GM12878 (cell line): ENCODE data around the gene RORC. TPM values are rescaled to one million over a fixed set of nuclear protein-coding genes. Genes with fewer than 3 reads are reported as not detected.

Source experiments
- ATAC-seq: fragments of 200-7000 bp; cut with Tn5 transposase; 3 replicates; pipeline ENCODE4 v1.9.1; 2020; ENCODE audit warnings: mild to moderate bottlenecking, moderate library complexity
- BruUV-seq: library from RNA; stranded (reverse); fragments of 400-500 nt; replicated peaks from 2 replicates; lab custom pipeline; 2021; lab: Mats Ljungman, UMichigan
- CTCF ChIA-PET: fragments of 300-600 bp; sonication (Branson Sonifier 250); formaldehyde crosslinking; extraction: SDS; loops from one replicate; lab custom pipeline; 2021; ENCODE audit warnings: inconsistent platforms; lab: Yijun Ruan, JAX
- POLR2A ChIA-PET: fragments of 350-600 bp; formaldehyde crosslinking; extraction: SDS; loops from one replicate; lab custom pipeline; 2021; ENCODE audit warnings: inconsistent platforms; lab: Charles Lee
- RAD21 ChIA-PET: fragments of 300-600 bp; sonication (Branson Sonifier 250); formaldehyde crosslinking; loops from one replicate; lab custom pipeline; 2023; ENCODE audit warnings: antibody characterized with exemption; ENCODE audit not compliant: unreplicated experiment; lab: Charles Lee
- SMC1A ChIA-PET: fragments of 300-600 bp; sonication (Branson Sonifier 250); formaldehyde crosslinking; loops from one replicate; lab custom pipeline; 2023; ENCODE audit not compliant: unreplicated experiment, uncharacterized antibody; lab: Charles Lee
- DNase-seq: peaks from one replicate; pipeline ENCODE4 v3.0.0-alpha.2; 2011; ENCODE audit warnings: low read depth, low spot score
- FAIRE-seq: peaks from 3 replicates; lab custom pipeline; 2011; peaks lifted over from hg19 to GRCh38; lab: Jason Lieb, UNC
- H2AFZ ChIP-seq: 2 replicates; pipeline ENCODE4 v1.6.0; 2011; ENCODE audit warnings: low read depth, low read length, control low read depth; ENCODE audit not compliant: control insufficient read depth
- H3K27ac ChIP-seq: 2 replicates; pipeline ENCODE4 v1.5.1; 2011; ENCODE audit warnings: control low read depth; ENCODE audit not compliant: control insufficient read depth, insufficient read depth
- H3K27me3 ChIP-seq, 2 experiments: replicated peaks in 1 of 2; 2 replicates each; pipeline versions ENCODE4 v1.6.0 to v1.6.1; 2011; ENCODE audit warnings: low read length in 1 of 2; ENCODE audit not compliant: control insufficient read depth in 2 of 2, insufficient read depth in 2 of 2
- H3K36me3 ChIP-seq, 2 experiments: 2 replicates each; pipeline ENCODE4 v1.5.1; 2011; ENCODE audit warnings: low read length in 1 of 2; ENCODE audit not compliant: control insufficient read depth in 2 of 2, insufficient read depth in 2 of 2
- H3K4me1 ChIP-seq: 2 replicates; pipeline ENCODE4 v1.6.1; 2011; ENCODE audit warnings: mild to moderate bottlenecking, low read length, moderate library complexity, mixed read lengths; ENCODE audit not compliant: control insufficient read depth, insufficient read depth
- H3K4me2 ChIP-seq: 2 replicates; pipeline ENCODE4 v1.6.0; 2011; ENCODE audit warnings: control low read depth; ENCODE audit not compliant: control insufficient read depth, insufficient read depth
- H3K4me3 ChIP-seq: fragments of 200-600 bp; sonication (generic); 2 replicates; pipeline ENCODE4 v1.5.1; 2016
- H3K79me2 ChIP-seq: 2 replicates; pipeline ENCODE4 v1.6.0; 2011; ENCODE audit warnings: low read length; ENCODE audit not compliant: control insufficient read depth, insufficient read depth
- H3K9ac ChIP-seq: 2 replicates; pipeline ENCODE4 v1.8.0; 2011; ENCODE audit warnings: low read length, control low read depth, mixed read lengths; ENCODE audit not compliant: control insufficient read depth, insufficient read depth
- H3K9me3 ChIP-seq: replicated peaks from 3 replicates; pipeline ENCODE4 v1.5.1; 2011; ENCODE audit warnings: mild to moderate bottlenecking, low read length; ENCODE audit not compliant: control insufficient read depth, insufficient read depth
- H4K20me1 ChIP-seq: 2 replicates; pipeline ENCODE4 v1.6.0; 2011; ENCODE audit not compliant: control insufficient read depth, insufficient read depth
- CEBPZ ChIP-seq: fragments of 150-350 bp; IDR thresholded peaks from 2 replicates; pipeline ENCODE4 v1.6.1; 2016; ENCODE audit warnings: low read depth, low read length
- CREB1 ChIP-seq: IDR thresholded peaks from 2 replicates; pipeline ENCODE4 v1.6.1; 2012; ENCODE audit warnings: low read depth, mild to moderate bottlenecking, inconsistent platforms
- HDAC2 ChIP-seq: fragments of 200-600 bp; sonication (generic); IDR thresholded peaks from 2 replicates; pipeline ENCODE4 v1.6.1; 2017
- IRF4 ChIP-seq: IDR thresholded peaks from 2 replicates; pipeline ENCODE4 v1.6.1; 2011; ENCODE audit warnings: low read depth, low read length
- POU2F2 ChIP-seq: IDR thresholded peaks from 3 replicates; pipeline ENCODE4 v1.6.1; 2011; ENCODE audit warnings: low read depth, mild to moderate bottlenecking, low read length, borderline replicate concordance
- REST ChIP-seq: IDR thresholded peaks from 2 replicates; pipeline ENCODE4 v1.6.1; 2012; ENCODE audit warnings: mild to moderate bottlenecking, low read depth, low read length
- RUNX3 ChIP-seq: IDR thresholded peaks from 2 replicates; pipeline ENCODE4 v1.6.1; 2012; ENCODE audit warnings: low read length, inconsistent platforms
- SMARCA5 ChIP-seq: fragments of 450-650 bp; IDR thresholded peaks from 2 replicates; pipeline ENCODE4 v1.6.1; 2017; ENCODE audit warnings: mild to moderate bottlenecking
- WGBS: methylation state at CpG from one replicate; pipeline ENCODE4 v1.1.6; 2016; ENCODE audit warnings: low lambda C conversion rate; ENCODE audit not compliant: insufficient replicate concordance, insufficient coverage; ENCODE audit errors: missing lambda C conversion rate; 5-methylcytosine and 5-hydroxymethylcytosine counted together
- in situ Hi-C: fragments of 300-500 bp; cut with MboI; formaldehyde crosslinking; loops from 9 replicates; pipeline ENCODE4 v1.14.3; 2018; ENCODE audit warnings: mixed read lengths
- intact Hi-C: fragments of 100-400 bp; cut with micrococcal nuclease; formaldehyde crosslinking; loops from one replicate; pipeline ENCODE4 v1.14.2; 2022; ENCODE audit not compliant: unreplicated experiment
- polyA plus RNA-seq, 11 experiments: library from polyadenylated mRNA; depleted of rRNA in 4 of 11; unstranded in 6 of 11; stranded (reverse) in 5 of 11; fragments of >200 nt; fragmentation: Nextera tagmentation in 4 of 11; fragmentation: Illumina TruSeq in 1 of 11; extraction: Ambion mirVana in 4 of 11; extraction: Trizol in 1 of 11; gene quantifications; 1 replicate in 1 of 11; 2 replicates in 10 of 11; pipeline versions ENCODE4 v1.2.1 to v1.2.3, GENCODE V29; 2011 to 2016; ENCODE audit warnings: inconsistent platforms in 2 of 11, missing spikeins in 2 of 11, low read depth in 1 of 11
- total RNA-seq, 4 experiments: library from RNA; depleted of rRNA in 3 of 4; stranded (reverse); fragments of >200 nt in 3 of 4; fragmentation: Illumina TruSeq in 1 of 4; extraction: Trizol in 1 of 4; gene quantifications; 2 replicates each; pipeline versions ENCODE4 v1.2.1 to v1.2.3, GENCODE V29; 2013 to 2021

Gene RORC
- total and polyA plus RNA-seq, 10 of the 15 experiments (the other 5 are each of a cell fraction or from before 2014, with no cell fraction given) = not detected

- Histone ChIP-seq H3K27me3 (peaks cover 0 to 3% of the 10 kb centered on the region in 2 experiments; a peak in 2 of 4 replicates), H3K79me2 (no peaks in the 10 kb centered on the region), H2AFZ (no peak overlapping the region), H3K9ac (no peak overlapping the region), H3K27ac (no peak overlapping the region), H3K36me3 (no peaks in the 10 kb centered on the region), H3K9me3 (no peaks in the 10 kb centered on the region), H3K4me1 (peaks cover 9% of the 10 kb centered on the region), H3K4me3 (no peak overlapping the region)
- ChIA-PET RAD21 (no interaction called here), POLR2A (no interaction called here)
- in situ Hi-C loops = no loop called here
- 7% methylated on average over 2 of the region's 2 CpGs for WGBS
- ATAC-seq = no peak
- DNase-seq = no peak
- TF ChIP-seq CREB1 (no peak), RUNX3 (no peak), SMARCA5 (no peak)
- TF ChIP-seq, all 136 proteins: peak for 0
- Histone ChIP-seq H4K20me1 (no peaks in the 10 kb centered on the region), H3K4me2 (no peak overlapping the region)
- ChIA-PET CTCF (interaction anchor here (0.9 to 1.1 kb wide), 2 partner anchors 12 to 137 kb away, joined by 3 read pairs; no protein-coding TSS in a partner anchor), SMC1A (no interaction called here)
- intact Hi-C loops = no loop called here
- no peak for FAIRE-seq
- no TSS peak for BruUV-seq
These were observed 32.8 kb upstream of the RORC start for GRCh38 chr1:151864411-151864810.

- no peak for FAIRE-seq
- Histone ChIP-seq H3K4me3 (no peak overlapping the region), H3K79me2 (no peaks in the 10 kb centered on the region), H4K20me1 (no peaks in the 10 kb centered on the region), H2AFZ (no peak overlapping the region), H3K4me1 (peaks cover 9% of the 10 kb centered on the region), H3K27ac (no peak overlapping the region), H3K27me3 (peaks cover 0 to 3% of the 10 kb centered on the region in 2 experiments; a peak in 2 of 4 replicates), H3K9ac (no peak overlapping the region), H3K9me3 (no peaks in the 10 kb centered on the region), H3K4me2 (no peak overlapping the region), H3K36me3 (no peaks in the 10 kb centered on the region)
- SMC1A ChIA-PET = interaction anchor here (1.1 kb wide), 1 partner anchor 9 kb away, joined by 3 read pairs; no protein-coding TSS in a partner anchor
- POLR2A ChIA-PET = no interaction called here
- no TSS peak for BruUV-seq
- DNase-seq = no peak
- intact Hi-C loops = no loop called here
- RAD21 ChIA-PET = no interaction called here
- CTCF ChIA-PET = no interaction called here
- in situ Hi-C loops = no loop called here
- no peak for ATAC-seq
- TF ChIP-seq IRF4 (no peak), CEBPZ (no peak), REST (no peak), POU2F2 (no peak), HDAC2 (no peak)
These were observed 31.0 kb upstream of the RORC start for GRCh38 chr1:151862604-151863003.
